Middle frontal gyrus (tissue), 1 donor: ENCODE results near the gene VSTM2B.

Source experiments
- DNase-seq: peaks from one replicate; pipeline ENCODE4 v3.0.0-alpha.2; 2015; ENCODE audit warnings: low spot score; ENCODE audit errors: extremely low spot score

VSTM2B gene

DNA sequence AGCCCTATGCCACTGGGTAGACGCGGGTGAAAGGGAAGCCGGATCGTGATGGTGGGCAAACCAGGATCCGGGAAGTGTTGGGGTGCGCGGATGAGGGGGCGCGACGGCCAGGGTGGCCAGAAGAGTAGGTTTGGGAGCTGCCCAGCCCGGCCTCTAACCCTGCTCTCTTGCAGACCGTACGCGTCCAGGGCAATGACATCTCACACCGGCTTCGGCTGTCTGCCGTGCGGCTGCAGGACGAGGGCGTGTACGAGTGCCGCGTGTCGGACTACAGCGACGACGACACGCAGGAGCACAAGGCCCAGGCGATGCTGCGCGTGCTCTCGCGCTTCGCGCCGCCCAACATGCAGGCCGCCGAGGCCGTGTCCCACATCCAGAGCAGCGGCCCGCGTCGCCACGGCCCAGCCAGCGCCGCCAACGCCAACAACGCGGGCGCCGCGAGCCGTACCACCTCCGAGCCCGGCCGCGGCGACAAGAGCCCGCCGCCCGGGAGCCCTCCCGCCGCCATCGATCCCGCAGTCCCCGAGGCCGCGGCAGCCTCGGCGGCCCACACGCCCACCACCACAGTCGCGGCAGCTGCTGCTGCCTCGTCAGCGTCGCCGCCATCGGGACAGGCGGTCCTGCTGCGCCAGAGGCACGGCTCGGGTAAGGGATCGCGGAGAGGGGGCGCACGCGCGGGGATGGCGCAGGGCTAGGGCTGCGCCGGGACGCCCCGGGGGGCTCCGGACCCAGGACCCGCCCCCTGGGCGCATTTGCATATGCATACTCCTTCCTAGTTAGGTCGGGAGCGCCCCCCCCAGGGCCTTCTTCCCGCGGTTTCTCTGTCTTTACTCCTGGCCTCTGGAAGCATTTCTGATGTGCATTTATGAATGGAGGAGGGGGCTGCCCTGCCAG, 4.1 kb downstream of the VSTM2B start:
- no peak for DNase-seq

DNA sequence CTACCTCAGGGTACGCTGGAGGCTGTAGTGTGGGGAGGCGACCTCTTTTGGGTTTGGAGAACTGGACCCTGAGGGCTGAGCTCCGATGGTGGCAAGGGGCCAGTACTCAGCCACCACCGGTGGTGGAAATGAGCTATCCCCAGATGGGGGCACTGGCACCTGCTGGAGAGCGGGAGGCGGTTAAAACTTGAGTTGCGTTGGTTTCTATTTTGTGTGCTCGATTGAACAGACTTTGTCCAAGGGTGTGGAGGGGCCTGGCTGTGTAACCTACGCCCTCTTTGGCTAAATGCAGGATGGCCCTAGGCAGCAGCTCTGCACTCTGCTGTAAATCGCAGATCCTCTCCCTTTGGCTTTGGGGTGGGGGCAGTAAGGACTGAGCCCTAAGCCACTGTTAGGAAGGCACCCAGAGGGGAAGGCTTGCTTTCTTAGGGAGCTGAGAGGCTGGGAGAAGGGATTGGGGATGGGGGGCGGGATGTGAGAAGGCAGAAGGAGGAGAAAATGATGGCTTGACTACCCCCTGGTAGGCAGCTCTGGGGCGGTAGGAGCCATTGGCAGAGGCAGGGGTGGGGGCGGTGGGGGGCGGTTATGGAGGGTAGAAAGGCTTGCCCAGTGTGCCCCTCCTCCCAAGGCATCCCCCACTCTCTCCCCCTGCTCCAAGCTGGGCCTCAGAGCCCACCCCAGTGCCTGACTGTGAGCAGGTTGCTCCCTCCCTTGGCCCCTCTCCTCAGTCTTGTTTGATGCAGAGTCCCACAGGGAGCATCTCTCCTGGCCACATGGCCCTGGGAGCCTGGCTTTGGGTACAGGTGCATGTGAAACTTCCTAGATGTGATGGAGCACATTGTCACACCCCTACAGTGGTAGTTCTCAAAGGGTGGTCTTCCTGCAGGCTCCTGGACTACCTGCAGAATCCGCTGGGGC, 5.0 kb downstream of the VSTM2B start:
- no peak for DNase-seq

DNA sequence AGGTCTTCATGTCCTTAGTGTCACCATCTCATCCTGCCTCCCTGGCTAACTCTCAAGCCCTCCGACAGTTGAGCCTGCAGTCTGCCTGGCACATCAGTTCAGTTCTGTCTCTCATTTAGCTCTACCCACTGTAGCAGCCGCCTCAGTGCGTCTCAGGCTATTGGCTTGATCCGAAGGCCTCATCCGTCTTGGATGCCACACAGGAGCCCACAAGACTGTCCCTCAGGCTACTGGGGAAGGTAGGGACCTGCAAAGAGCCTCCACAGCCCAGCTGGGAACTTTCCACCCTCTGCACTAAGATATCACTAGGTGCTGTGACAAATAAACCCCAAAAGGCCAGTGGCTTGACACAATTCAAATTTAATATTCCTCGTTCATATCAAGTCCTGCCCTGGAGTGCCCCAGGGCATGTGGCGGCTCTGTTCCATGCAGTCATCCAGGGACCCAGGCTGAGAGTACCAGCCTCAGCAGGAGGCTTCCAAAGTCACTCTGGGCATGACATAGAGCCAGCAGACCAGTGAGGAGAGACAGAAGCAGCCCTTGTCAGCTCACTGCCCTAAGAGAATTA, 5.7 kb downstream of the VSTM2B start:
- DNase-seq: no peak

DNA sequence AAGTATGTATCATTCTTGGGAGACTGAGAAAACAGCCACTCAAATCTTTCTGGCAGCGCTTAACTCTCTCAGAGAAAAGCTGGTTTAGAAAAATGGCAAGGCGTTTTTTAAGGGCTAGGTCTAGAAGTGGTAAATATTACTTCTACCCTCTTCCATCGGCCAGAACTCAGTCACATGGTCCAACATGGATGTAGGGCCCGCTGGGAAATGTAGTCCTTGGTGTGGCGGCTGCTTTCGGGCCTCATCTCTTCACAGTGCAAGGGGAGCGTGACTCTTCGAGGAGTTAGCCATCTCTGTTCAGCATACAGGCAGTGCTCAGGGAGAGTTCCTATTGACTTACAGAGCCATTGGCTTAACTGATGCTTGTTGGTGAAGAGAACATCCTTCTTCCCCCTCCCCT, 6.3 kb downstream of the VSTM2B start:
- DNase-seq: no peak

DNA sequence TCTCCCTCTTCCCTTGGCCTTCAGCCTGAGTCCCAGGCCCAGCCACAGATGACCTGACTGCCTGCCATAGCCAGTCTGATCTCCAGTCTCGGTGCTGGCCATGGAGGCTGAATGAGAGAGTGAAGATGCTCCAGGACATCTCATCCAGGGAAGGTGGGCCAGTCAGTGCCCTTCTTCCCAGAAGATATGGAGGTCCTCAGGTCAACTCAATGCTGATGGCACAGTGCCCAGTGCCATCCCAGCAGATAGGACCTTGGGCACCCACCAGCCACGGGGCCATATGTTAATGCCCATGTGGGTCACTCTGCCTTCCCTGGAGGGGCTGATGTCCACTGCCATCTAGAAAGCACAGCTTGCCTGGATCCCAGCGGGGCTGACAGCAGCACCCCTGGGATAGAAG, 7.2 kb downstream of the VSTM2B start:
- DNase-seq: no peak

DNA sequence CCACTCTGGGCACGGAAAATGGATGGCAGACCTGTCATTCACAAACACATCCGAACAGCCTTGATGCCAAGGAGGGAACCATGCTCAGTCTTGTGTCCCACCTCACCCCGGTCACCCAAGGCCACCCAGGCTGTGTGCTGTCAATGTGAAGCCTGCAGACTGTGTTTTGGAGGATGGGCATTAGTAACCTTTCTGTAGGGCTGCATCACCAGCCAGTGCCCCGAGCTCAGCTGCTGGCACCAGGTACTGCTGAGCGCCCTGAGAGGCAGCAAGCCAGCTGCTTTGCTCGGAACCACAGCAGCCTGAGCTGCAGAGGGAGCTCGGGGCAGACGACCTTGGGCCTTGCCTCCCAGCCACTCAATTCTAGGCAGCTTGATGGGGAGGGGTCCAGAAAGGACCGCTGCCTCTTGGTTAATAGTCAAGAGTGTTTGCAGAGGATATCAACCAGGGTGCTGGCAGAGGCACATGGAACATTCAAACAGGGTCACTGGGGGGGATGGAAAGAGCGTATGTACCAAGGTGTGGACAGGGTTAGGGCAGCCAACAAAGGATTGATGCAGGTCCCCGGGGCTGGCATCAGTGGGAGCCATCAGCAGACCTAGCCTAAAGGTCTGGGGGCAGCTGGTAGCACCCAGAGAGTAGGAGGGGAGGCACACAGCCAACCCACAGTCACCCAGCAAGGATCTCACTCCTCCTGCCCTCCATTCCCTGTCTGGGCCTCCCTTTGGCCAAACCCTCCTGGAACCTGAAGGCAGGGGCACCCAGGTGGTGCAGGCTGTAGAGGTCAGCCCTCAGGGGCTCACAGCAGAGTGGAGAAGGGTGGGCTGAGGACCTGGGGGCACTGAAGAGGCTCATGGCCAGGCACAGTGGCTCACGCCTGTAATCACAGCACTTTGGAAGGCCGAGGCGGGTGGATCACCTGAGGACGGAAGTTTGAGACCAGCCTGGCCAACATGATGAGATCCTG, 8.1 kb downstream of the VSTM2B start:
- DNase-seq: no peak

DNA sequence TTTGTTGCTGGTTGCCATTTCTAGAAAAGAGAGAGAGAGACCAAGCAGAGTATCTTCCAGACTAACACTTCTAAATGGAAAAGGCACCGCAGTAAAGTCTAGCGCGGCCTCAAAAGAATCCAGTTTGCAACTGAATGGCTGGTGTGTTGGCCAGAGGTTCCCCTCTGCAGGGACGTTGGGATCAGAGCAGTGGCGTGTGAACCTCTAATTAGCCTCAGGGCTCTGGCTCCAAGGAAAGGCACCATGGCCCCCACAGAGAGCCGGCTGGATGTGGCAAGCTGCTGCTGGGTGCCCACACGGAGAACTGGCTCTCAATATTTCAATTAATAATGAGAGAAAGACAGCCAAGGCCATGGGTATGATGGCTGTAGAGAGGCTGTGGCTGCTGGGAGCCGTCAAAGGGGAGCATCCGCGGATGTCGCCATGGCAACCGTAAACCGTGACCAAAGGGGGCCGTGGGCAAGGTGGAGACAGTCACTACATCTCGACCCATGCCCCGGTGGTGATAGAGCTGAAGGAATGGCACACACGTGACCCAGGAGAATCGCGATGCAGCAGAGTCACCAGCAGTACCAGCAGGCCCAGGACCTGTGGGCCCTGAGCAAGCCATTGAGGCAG, 9.5 kb downstream of the VSTM2B start:
- no peak for DNase-seq

DNA sequence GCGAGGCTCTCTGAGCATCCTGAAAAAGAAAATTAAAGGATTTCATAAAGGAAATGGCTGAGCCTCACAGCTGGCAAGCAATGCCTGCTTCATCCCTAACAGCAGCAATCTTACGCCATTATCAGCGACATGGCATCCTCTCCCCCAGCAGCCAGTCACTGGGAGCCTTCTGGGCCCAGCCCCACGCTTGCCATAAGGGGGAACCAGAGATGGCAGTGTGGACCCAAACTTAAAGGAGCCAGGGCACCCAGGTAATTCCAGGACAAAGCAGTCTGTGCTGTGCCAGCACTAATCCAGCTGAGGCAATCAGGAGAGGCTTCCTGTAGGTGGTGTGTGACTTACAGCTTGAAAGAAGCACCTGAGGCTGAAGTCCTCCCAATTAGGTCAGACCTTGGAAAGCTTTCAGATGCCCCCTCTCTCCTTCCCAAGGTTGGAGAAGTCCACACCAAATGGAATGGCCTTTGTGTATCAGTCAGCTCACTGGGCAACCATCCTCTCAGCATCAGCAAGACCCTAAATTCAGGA, 10.3 kb downstream of the VSTM2B start:
- DNase-seq: no peak

DNA sequence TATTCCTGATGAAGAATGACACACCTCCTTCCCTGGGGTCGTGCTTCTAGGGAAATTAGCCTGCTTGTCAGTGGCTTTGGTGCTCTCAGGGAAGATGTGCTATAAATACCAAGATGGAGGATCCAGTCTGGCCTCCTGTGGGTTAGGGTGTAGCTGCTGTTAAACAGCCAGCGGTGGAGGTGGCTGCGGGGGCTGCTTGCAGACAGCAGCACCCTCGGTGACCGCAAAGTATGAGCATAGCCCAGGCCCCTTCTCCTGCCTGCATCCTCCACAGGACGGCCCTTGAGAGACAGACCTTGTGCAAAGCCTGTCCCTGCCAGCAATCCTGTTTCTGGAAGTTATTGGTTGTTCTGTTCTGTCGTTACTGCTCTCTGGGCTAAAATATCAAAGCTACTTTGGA, 11.4 kb downstream of the VSTM2B start:
- no peak for DNase-seq

DNA sequence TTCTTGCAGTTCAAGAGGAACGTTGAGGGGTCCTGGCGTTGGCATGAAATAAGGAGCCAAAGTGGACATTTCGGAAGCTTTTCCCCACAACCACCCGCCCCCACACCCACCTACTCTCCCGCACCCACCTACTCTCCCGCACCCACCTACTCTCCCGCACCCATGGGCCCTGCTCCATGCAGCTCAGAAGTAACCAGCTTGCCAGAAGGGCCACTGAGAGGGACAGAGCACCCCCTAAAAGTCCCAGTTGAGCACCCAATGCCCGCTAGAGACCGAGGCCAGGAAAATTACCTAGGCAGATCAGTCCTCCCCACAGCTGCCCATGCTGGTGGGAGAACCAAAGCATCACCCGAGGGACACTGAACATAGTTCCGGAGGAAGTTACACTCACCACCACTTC, 11.8 kb downstream of the VSTM2B start:
- no peak for DNase-seq

DNA sequence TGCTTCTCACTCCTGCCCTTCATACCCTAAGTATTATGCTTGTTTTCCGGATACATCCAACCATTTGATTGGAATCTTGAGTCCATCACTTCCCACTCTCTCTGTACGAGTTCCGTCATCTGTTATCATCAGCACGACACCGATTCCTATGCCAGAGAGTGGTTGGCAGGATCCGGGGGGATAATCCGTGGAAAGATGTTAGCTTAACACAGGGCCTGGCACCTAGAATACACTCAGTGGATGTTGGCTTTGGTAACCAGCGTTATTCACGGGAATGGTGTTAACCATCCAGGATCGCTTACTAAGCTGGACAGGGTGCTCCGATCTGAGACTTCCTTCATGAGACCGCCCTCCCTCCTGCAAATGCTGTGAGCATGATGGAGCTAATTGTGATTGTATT, 12.4 kb downstream of the VSTM2B start:
- no peak for DNase-seq

DNA sequence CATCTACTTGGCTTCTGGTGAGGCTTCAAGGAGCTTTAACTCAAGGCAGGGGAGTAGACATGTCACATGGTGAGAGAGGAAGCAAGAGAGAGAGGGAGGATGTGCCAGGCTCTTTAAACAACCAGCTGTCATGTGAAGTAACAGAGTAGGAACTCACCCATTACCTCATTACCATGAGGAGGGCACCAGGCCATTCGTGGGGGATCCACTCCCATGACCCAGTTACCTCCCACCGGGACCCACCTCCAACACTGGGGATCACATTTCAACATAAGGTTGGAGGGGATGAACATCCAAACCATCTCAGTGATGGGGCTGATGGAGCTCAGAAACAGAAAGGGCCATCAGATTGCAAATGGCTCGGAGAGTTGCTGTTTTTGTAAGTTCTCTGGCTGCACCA, 12.9 kb downstream of the VSTM2B start:
- no peak for DNase-seq

DNA sequence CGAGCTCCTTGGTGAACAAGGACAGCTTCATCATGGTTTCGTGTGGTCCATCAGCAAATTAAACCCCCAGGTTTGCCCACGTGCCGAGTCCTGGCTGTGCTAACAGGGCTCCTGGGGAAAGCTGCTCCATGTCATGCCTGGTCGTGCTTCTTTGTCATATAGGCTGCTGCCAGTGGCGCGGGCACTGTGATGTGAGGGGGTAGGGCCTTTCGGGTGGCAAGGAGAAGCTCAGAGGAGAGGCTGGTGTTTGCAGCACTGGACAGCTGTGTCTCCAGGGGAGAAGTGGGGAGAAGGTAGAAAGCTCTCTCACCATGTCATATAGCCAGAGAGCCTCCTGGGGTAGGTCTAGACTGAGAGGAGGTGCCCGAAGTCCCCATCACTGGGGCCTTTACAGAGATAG, 13.3 kb downstream of the VSTM2B start:
- no peak for DNase-seq

DNA sequence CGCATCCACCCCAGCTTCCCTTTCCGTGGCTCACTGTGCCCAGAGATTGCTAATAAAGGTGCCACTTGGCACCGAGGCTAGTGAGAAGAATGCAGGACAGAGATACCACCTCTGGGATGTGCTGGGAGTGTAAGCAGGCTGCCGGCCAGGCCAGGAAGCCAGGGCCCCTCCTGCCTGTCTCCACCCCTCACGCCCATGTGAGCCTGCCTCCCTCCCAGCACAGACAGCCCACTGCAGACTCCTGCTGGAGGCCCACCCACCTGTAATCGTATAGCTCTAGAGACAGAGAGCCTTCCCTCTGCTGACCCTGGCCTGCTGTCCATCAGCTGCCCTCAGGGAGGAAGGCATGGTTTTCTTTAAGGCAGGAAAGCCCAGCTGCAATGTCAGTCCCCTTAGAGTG, 13.9 kb downstream of the VSTM2B start:
- no peak for DNase-seq

DNA sequence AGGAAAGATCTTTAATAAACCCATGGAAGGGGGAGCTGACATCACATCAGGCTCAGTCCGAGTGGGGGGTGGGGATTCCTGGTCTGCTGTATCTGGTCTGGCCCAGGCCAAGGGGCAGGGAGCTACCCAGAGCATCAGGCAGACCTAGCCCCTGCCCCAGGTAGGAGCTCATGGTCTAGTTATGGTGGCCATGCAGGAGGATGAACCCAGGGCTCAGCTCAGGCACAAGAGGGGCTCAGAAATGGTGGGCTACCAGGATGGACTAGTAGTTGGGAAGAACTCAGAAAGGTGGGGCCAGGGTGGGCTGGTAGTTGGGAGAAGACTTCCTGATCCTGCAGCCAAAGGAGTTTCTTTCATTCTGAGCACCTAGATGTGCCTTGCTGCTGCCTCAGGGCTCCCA, 14.3 kb downstream of the VSTM2B start:
- no peak for DNase-seq

DNA sequence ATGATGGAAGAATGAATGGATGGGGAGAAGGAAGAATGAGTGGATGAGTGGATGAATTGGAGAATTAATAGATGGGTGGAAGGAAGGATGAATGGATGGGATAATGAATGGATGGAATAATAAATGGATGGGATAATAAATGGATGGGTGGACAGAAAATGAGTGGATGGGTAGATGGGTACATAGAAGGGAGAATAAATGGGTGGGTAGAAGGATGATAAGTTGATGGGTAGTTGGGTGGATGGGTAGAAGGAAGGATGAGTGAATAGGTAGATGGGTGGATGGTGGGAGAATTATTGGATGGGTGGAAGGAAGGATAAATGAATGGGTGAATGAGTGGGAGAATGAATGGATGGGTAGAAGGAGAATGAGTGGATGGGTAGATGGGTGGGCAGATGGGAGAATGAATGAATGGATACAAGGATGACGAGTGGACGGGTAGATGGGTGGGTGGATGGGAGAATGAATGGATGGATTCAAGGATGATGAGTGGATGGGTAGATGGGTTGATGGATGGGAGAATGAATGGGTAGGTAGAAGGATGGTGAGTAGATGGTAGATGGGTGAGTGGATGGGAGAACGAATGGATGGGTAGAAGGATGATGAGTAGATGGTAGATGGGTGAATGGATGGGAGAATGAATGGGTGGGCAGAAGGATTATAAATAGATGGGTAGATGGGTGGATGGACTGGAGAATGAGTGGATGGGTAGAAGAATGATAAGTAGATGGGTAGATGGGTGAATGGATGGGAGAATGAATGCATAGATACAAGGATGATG, 15.9 kb downstream of the VSTM2B start:
- no peak for DNase-seq

DNA sequence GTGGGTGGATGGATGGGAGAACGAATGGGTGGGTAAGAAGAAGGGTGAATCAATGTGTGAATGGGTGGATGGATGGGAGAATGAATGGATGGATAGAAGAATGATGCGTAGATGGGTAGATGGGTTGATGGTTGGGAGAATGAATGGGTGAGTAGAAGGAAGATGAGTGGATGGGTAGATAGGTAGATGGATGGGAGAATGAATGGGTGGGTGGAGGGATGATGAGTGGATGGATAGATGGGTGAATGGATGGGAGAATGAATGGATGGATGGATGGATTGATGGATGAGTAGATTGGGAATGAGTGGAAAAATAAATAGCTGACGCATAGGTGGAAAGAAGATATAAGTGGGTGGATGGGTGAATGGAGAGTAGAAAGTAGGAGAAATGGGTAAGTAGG, 16.5 kb downstream of the VSTM2B start:
- no peak for DNase-seq

DNA sequence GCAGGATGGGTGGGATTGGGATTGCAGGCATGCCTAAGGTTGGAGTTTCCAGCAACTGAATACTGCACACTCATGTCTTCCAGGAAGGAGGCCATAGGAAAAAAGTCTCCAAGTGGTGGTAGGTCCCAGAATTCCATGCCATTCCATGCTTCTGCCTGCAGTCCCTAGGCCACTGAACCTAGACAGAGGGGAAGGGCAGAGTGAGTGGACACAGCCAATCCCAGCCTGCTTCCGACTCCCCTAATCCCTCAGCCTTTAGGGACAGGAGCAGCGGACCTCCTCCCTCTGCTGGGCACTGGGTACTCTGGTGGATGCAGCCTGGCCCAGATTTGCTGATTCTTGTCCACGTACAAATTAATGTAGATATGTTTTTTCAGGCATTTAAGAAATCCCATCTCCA, 17.0 kb downstream of the VSTM2B start:
- DNase-seq: no peak

DNA sequence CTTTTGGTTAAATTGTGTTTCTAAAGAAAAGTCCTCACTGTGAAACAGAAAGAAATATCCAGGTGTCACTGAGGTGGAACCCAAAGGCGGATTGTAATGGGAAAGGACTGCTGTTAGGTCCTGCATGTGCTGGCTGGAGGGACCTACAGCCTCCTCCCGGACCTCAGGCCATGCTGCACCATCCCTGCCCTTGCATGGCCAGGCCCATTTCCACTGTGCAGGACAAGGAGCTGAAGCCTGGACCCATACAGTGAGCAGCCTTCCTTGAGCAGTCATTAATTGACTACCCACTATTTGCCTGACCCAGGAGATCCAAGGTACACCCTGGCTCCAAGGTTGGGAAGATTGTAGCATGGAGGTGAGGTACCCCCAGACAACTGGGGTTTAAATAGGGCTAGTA, 17.6 kb downstream of the VSTM2B start:
- no peak for DNase-seq
